T-helper 1 cell treated with Interleukin-12 subunit alpha and Interleukin-12 subunit beta and Interleukin-4 antibody, amounts not matched to agents 30 ng/mL and 1 ng/mL, for 36 hours (primary cell): Measurements from ENCODE around the gene TANGO6. TPM values are rescaled to one million over a fixed set of nuclear protein-coding genes. Genes with fewer than 3 reads are reported as not detected.
"Not testable (repeated sequence)": the region's sequence is repeated elsewhere in the genome, so short reads cannot be mapped to it uniquely, and the experiment has no call there.

ENCODE experiments used
- intact Hi-C: fragments of 100-400 bp; cut with micrococcal nuclease; formaldehyde crosslinking; loops from one replicate; pipeline ENCODE4 v1.15.1; 2024
- total RNA-seq: library from RNA; stranded (reverse); gene quantifications from 2 replicates; pipeline ENCODE4 v1.2.3, GENCODE V29; 2022

TANGO6 gene
- total RNA-seq, 1 donor from 2014 or later: 24.7 TPM

- intact Hi-C loops: no loop called here
Observed at GRCh38 chr16:69049603-69050375, 206.5 kb downstream of the TANGO6 start.

DNA sequence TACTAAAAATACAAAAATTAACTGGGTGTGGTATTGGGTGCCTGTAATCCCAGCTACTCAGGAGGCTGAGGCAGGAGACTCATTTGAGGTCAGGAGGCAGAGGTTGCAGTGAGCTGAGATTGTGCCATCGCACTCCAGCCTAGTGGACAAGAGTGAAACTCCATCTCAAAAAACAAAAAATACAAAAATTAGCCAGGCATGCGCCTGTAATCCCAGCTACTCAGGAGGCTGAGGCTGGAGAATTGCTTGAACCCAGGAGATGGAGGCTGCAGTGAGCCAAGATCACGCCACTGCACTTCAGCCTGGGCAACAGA is 208.1 kb downstream of the TANGO6 start:
- intact Hi-C loops: not testable (repeated sequence)

DNA sequence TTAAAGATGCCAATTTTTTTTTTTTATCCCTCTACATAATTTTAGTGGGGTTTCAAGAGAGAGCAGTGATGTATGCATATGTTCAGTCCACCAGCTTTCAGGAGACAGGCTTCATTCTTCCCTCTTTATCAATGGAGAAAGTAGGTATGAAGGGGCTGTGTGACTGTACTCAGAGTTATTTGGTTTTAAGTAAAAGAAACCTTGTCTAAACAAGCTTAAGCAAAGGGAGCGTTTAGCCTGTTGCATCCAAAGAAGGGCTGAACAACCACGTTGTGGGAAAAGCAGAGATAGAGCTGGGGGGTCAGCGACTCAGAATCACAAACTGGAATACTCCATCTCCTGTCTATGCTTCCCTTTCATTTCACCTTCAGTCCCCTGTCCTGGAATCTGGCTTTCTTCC is 211.7 kb downstream of the TANGO6 start:
- intact Hi-C loops: no loop called here

- intact Hi-C loops: no loop called here
Observed at GRCh38 chr16:69055980-69056379, 212.6 kb downstream of the TANGO6 start.

GRCh38 chr16:69056421-69056820 is 213.1 kb downstream of the TANGO6 start:
- intact Hi-C loops: no loop called here

DNA sequence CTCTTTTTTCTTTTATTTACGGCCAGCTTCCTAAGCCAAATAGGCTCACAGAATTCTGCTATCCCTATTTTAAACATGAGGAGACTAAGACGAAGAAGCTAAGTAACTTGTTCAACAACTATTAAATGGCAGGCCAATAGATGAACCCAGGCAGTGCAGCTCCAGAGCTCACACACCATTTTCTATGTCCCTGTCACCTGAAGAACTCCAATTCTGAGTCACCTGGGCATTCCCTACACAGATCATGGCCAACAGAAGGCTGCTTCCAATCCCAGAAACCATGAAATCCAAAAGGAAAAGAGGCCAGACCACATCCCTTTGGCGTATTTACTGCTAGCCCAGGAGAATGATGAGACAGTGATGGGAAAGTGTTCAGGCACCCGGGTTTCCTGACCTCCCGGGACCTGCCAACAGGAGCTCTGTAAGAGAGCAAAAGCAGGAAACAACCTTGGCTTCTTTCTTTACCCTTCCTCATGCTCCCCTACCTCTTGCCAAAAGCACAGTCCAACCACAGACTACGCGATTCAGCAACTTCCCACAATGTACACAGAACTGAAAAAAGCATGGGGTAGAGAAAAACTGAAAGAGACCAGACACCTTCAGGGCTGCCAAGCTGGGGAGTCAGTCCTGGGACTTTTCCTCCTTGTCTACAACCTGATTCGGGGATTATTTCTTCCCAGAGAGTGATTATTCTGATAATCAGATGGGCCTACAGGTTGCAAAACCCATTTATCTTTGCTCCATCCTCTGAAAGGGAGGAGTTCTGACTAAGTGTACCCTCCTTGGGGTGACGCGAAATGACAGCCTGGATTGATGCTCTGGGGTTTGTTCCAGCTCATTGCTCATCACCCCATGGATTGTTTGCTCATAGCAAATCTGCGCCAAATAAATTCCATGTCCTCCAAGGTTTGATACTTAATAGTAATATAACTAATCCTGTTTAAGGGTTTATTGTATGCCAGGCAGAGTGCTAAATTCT is 214.4 kb downstream of the TANGO6 start:
- intact Hi-C loops: no loop called here

GRCh38 chr16:69063491-69063890 is 220.2 kb downstream of the TANGO6 start:
- intact Hi-C loops: not testable (repeated sequence)

DNA sequence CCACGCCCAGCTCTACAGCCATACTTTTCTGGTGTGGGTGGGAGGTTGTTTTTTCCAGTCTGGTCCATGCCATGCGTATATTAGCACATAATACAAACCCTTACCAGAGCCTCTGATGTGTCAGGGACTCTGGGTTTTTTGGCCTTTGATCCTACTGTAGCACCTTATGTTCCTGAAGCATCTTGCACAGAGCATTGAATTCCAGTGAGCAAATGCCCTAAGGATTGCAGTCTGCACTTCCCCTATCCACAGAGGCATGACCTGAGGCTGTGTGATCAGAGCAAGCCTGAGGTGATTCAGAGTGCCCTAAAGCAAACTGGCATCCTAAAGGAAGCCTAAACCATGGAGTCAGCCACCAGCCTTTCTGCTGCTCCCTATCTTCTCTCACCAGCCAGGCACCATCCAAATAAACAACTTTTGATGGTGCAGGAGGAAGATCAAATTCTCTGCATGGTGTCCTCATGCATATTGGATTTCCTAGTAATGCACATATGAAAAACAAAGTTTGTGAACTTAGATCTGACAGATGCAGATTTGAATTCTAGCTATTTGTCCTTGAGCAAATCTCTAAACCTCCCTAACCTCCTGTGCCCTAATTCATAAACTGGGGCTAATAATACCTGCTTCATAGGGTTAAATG is 220.9 kb downstream of the TANGO6 start:
- intact Hi-C loops: no loop called here

GRCh38 chr16:69064764-69065313 is 221.5 kb downstream of the TANGO6 start:
- intact Hi-C loops: no loop called here

GRCh38 chr16:69069504-69069903 is 226.2 kb downstream of the TANGO6 start:
- intact Hi-C loops: no loop called here

GRCh38 chr16:69071036-69071435 is 227.7 kb downstream of the TANGO6 start:
- intact Hi-C loops: no loop called here

GRCh38 chr16:69072640-69072974 is 229.3 kb downstream of the TANGO6 start:
- intact Hi-C loops: no loop called here

DNA sequence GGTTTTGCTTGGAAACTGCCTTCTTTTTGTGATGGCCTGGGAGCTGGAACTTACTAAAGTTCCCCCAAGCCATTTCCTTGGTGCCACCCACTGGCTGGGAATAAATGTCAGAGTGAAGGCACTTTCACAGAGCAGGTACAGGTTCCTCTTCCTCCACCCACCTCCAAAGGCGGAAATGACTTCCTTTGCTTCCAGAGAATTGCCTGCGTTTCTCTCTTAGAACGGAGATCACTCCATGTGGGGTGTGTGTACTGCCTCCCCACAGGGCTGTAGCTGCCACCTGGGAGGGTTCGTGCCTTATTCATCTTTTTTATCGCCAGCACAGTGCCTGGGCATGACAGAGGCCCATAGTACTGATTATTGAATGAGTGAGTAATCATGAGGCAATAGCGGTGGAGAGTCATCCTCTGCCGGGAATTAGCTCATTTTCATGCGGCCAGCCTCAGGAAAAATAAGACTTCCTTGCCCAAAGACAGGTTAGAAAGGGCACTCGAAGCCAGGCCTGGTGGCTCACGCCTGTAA is 229.9 kb downstream of the TANGO6 start:
- intact Hi-C loops: no loop called here

DNA sequence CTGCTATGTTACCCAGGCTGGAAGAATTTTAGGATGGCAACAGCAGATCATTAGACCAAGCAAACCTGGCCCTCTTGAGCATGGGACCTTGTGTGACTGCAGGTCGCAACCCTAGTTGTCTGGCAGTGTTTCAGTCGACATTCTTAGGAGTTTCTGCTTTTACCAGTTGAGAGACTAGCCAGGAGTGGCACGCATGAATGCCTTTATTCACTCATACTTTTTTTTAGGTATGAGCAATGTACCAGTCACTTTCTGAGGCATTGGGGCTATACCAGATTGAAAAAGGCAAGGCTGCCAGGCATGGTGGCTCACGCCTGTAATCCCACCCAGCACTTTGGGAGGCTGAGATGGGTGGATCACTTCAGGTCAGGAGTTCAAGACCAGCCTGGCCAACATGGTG is 233.9 kb downstream of the TANGO6 start:
- intact Hi-C loops: no loop called here

GRCh38 chr16:69078073-69078472 is 234.7 kb downstream of the TANGO6 start:
- intact Hi-C loops: no loop called here

GRCh38 chr16:69079697-69080096 is 236.4 kb downstream of the TANGO6 start:
- intact Hi-C loops: no loop called here

- intact Hi-C loops: no loop called here
Observed at GRCh38 chr16:69083306-69083941, 240.1 kb downstream of the TANGO6 start.

DNA sequence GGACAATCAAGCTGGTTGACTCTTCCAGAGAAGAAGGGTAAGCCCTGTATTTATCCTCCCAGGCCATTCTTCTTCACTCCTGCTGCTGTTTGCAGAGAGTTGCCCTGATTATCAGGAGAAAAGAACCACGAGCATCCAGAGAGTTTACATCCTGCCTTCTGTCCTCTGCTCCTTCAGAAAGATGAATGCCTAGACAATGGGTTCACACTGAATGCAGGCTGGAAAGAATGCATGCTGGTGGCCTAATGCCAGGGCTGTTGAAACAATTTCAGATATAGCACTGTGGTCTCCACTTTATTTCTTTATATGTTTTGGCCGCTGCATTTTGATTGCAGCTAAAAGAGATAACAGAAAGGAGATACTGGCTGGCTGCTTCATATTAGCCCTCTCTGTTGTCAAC is 241.0 kb downstream of the TANGO6 start:
- intact Hi-C loops: no loop called here

- intact Hi-C loops: no loop called here
Observed at GRCh38 chr16:69085032-69085695, 241.8 kb downstream of the TANGO6 start.

GRCh38 chr16:69087161-69087581 is 243.8 kb downstream of the TANGO6 start:
- intact Hi-C loops: no loop called here
